ENCODE results near the gene LUZP4.
"Not testable (repeated sequence)": the region's sequence is repeated elsewhere in the genome, so short reads cannot be mapped to it uniquely, and the experiment has no call there.

LUZP4 gene

GRCh38 chrX:115339441-115340025, 50.0 kb downstream of the LUZP4 start:
- DNase-seq, result no peak

DNA sequence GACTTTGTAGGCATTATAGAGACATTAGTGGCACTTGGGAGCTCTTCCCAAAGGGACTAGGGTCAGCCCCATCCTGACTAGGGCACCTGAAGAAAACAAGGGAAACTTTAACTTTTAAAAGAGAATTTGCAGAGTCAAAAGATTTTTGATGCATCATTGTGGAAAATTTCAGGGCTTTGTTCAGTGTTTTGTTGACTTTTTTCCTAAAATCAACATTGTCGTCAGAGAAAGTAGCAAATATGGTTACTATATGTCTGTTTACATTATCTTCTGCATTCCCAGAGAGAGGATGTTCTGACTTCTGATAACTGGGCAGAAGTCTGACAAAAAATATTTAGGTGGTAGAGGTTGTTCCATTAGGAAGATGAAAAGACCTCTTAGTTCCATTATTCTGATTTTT, 51.9 kb downstream of the LUZP4 start:
- DNase-seq, result no peak

GRCh38 chrX:115344885-115345614, 55.5 kb downstream of the LUZP4 start:
- no peak for DNase-seq

- DNase-seq, result no peak
These were observed 56.1 kb downstream of the LUZP4 start for GRCh38 chrX:115345615-115346014.

DNA sequence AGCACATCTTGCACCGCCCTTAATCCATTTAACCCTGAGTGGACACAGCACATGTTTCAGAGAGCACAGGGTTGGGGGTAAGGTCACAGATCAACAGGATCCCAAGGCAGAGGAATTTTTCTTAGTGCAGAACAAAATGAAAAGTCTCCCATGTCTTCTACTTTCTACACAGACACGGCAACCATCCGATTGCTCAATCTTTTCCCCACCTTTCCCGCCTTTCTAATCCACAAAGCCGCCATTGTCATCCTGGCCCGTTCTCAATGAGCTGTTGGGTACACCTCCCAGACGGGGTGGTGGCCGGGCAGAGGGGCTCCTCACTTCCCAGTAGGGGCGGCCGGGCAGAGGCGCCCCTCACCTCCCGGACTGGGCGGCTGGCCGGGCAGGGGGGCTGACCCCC, 57.2 kb downstream of the LUZP4 start:
- DNase-seq, result not testable (repeated sequence)

GRCh38 chrX:115348446-115349225, 59.1 kb downstream of the LUZP4 start:
- no peak for DNase-seq

DNA sequence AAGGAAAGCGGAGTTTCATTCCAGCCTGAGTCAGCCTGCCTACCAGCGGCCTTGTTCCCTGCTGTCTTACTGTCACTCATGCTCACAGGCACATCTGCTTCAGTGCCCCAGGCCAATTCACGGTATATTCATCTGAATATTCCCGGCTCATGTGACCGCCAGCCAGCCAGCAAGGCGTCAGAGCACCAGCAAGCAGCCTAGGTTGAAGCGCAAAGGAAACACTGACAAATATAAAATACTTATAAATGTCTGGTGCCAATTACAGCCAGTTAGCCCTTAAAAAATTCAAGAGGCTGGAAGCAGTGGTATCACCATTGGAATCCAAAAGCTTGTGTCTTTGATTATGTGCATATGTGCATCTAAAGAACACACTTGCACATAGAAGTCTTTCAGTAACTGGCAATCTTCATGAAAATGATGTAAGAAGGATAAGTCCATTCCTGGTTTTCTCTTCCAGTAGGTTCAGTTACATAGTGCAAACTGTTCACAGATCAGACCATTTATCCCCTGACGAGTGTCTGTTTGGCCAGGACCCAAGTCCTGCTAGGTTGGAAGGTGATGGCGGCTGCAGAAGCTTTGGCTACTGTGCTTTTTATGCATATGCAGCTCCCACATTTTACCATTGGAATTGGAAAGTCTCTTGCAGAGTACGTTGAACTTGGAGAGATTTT, 61.3 kb downstream of the LUZP4 start:
- no peak for DNase-seq

- no peak for DNase-seq
These were observed 66.9 kb downstream of the LUZP4 start for GRCh38 chrX:115356369-115356768.
